22Rv1 (cell line): ENCODE measurements around the gene MGA.

Experiments
- ZFX ChIP-seq: fragments of 450-650 bp; IDR thresholded peaks from 2 replicates; pipeline ENCODE4 v1.6.1; 2017; ENCODE audit warnings: antibody characterized with exemption, borderline replicate concordance
- TF ChIP-seq, protein P1 (sequence below): fragments of 450-650 bp; IDR thresholded peaks from 2 replicates; pipeline ENCODE4 v1.5.1; 2017; ENCODE audit warnings: mild to moderate bottlenecking

DNA sequence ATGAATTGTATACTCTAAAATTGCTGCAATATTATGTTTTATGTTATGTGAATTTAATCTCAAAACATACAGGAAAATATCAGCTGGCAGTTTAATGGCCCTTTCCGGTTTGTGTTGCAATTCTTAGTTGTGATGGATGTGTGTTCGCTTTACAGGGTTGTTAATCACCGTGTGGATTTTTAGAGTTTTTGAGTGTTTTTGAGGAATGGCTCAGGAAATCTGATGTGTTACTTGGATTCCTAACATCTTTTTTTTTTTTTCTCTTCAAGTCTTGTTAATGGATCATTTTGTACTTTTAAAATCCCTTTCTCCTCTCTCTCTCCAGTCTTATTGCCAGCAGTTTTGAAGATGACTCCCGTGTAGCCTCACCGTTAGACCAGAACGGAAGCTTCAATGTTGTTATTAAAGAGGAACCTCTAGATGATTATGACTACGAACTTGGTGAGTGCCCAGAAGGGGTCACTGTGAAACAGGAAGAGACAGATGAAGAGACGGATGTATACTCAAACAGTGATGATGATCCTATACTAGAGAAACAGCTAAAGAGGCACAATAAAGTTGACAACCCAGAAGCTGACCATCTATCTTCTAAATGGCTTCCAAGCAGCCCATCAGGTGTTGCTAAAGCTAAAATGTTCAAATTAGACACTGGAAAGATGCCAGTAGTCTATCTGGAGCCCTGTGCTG is 35.7 kb downstream of the MGA start:
- TF ChIP-seq, protein P1, sequence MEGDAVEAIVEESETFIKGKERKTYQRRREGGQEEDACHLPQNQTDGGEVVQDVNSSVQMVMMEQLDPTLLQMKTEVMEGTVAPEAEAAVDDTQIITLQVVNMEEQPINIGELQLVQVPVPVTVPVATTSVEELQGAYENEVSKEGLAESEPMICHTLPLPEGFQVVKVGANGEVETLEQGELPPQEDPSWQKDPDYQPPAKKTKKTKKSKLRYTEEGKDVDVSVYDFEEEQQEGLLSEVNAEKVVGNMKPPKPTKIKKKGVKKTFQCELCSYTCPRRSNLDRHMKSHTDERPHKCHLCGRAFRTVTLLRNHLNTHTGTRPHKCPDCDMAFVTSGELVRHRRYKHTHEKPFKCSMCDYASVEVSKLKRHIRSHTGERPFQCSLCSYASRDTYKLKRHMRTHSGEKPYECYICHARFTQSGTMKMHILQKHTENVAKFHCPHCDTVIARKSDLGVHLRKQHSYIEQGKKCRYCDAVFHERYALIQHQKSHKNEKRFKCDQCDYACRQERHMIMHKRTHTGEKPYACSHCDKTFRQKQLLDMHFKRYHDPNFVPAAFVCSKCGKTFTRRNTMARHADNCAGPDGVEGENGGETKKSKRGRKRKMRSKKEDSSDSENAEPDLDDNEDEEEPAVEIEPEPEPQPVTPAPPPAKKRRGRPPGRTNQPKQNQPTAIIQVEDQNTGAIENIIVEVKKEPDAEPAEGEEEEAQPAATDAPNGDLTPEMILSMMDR, result peak; percentile 31; the same call in 1 of the 2 replicates
- TF ChIP-seq ZFX, result no peak
